Sigmoid colon (tissue), 7 donors: Measurements from ENCODE around the gene CPEB3. TPM values are rescaled to one million over a fixed set of nuclear protein-coding genes. Genes with fewer than 3 reads are reported as not detected.

ENCODE experiments used
- DNase-seq: peaks from one replicate; pipeline ENCODE4 v3.0.0-alpha.2; 2019
- H3K27ac ChIP-seq, 4 donors: fragments of 200-600 bp; sonication (generic); one replicate each; pipeline ENCODE4 v1.5.1; 2016 to 2019; ENCODE audit warnings: mild to moderate bottlenecking in 1 of 4
- H3K27me3 ChIP-seq, 3 donors: fragments of 200-600 bp; sonication (generic); one replicate each; pipeline ENCODE4 v1.5.1; 2019; ENCODE audit warnings: mild to moderate bottlenecking in 1 of 3
- H3K36me3 ChIP-seq, 4 donors: fragments of 200-600 bp; sonication (generic); one replicate each; pipeline ENCODE4 v1.5.1; 2016 to 2019
- H3K4me1 ChIP-seq, 4 donors: fragments of 200-600 bp; sonication (generic); one replicate each; pipeline ENCODE4 v1.5.1; 2017 to 2019
- H3K4me3 ChIP-seq, 4 donors: fragments of 200-600 bp; sonication (generic); one replicate each; pipeline ENCODE4 v1.5.1; 2017 to 2019; ENCODE audit warnings: mild to moderate bottlenecking in 2 of 4, moderate library complexity in 1 of 4
- H3K9me3 ChIP-seq, 4 donors: fragments of 200-600 bp in 3 of 4; sonication (generic) in 3 of 4; one replicate each; pipeline versions ENCODE4 v1.5.1 to v1.6.1; 2013 to 2019
- EP300 ChIP-seq, 4 donors: sonication (generic); formaldehyde crosslinking; IDR thresholded peaks; one replicate each; pipeline ENCODE4 v1.6.1; 2017; ENCODE audit warnings: antibody characterized with exemption in 4 of 4
- POLR2A ChIP-seq, 2 donors: fragments of 450-650 bp; IDR thresholded peaks; one replicate each; pipeline ENCODE4 v1.6.1; 2016; ENCODE audit warnings: antibody characterized with exemption in 2 of 2, mild to moderate bottlenecking in 2 of 2, moderate library complexity in 2 of 2
- POLR2AphosphoS5 ChIP-seq, 4 donors: sonication (generic); formaldehyde crosslinking; IDR thresholded peaks; one replicate each; pipeline ENCODE4 v1.6.1; 2017; ENCODE audit warnings: antibody characterized with exemption in 4 of 4
- WGBS, 2 donors: extraction: QIAGEN DNeasy Blood & Tissue Kit; methylation state at CpG; one replicate each; pipeline ENCODE4 v1.1.7; 2013; 5-methylcytosine and 5-hydroxymethylcytosine counted together
- intact Hi-C: fragments of 100-400 bp; cut with DNase I; formaldehyde crosslinking; loops from one replicate; pipeline ENCODE4 v1.15.1; 2023
- polyA plus RNA-seq, 3 donors: library from polyadenylated mRNA; stranded (reverse); fragments of 200-250 nt; gene quantifications; one replicate each; pipeline ENCODE4 v1.2.3, GENCODE V29; 2013
- total RNA-seq, 4 donors: library from RNA; depleted of rRNA; stranded (reverse); fragments of >200 nt; gene quantifications; one replicate each; pipeline ENCODE4 v1.1.0, GENCODE V29; 2016
- TF ChIP-seq, protein P1 (sequence below), 4 experiments: fragments of 450-650 bp in 3 of 4; fragments of 200-600 bp in 1 of 4; IDR thresholded peaks; one replicate each; pipeline ENCODE4 v1.5.1; 2016 to 2019; ENCODE audit warnings: antibody characterized with exemption in 4 of 4, mild to moderate bottlenecking in 3 of 4, moderate library complexity in 2 of 4
- donor health status: healthy with polysubstance abuse.
- donor health status: Bipolar disorder and iron deficiency.
- donor health status: healthy.

CPEB3 gene
- total and polyA plus RNA-seq, 7 donors, result 1.6 to 7.7 (median 6.6) TPM

DNA sequence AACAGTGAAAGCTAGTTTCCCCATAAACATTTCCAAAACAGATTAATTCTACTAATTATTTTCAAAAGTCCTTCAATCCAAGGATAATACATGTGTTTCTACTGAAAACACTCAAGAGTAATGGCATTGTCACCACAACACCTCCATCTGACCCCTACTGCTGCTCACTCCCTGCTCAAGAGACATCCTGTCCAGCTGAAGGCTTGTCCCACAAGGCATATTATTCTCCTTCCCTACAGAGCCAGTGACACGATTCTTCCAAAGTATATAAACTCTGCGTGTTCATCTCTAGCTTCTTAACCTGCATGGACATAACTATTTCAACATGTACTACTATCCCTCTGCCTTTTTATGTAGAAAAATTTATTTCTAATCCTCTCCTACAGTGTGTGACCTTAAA, 182.1 kb downstream of the CPEB3 start:
- Histone ChIP-seq H3K27ac (no peak overlapping the region), H3K9me3 (no peaks in the 10 kb centered on the region), H3K4me1 (peaks cover 0 to 10% (median 4%) of the 10 kb centered on the region in 4 donors), H3K27me3 (no peaks in the 10 kb centered on the region), H3K4me3 (no peak overlapping the region), H3K36me3 (peaks cover 0 to 10% (median 0%) of the 10 kb centered on the region in 4 donors)
- DNase-seq, result no peak
- TF ChIP-seq, protein P1, sequence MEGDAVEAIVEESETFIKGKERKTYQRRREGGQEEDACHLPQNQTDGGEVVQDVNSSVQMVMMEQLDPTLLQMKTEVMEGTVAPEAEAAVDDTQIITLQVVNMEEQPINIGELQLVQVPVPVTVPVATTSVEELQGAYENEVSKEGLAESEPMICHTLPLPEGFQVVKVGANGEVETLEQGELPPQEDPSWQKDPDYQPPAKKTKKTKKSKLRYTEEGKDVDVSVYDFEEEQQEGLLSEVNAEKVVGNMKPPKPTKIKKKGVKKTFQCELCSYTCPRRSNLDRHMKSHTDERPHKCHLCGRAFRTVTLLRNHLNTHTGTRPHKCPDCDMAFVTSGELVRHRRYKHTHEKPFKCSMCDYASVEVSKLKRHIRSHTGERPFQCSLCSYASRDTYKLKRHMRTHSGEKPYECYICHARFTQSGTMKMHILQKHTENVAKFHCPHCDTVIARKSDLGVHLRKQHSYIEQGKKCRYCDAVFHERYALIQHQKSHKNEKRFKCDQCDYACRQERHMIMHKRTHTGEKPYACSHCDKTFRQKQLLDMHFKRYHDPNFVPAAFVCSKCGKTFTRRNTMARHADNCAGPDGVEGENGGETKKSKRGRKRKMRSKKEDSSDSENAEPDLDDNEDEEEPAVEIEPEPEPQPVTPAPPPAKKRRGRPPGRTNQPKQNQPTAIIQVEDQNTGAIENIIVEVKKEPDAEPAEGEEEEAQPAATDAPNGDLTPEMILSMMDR (IDR thresholded peaks at IDR 0.05), result no peak
- TF ChIP-seq EP300 (IDR thresholded peaks at IDR 0.05) (no peak), POLR2A (IDR thresholded peaks at IDR 0.05) (no peak), POLR2AphosphoS5 (IDR thresholded peaks at IDR 0.05) (no peak)
- 95 to 97% methylated on average over 2 of the region's 2 CpGs for WGBS, 2 donors
- intact Hi-C loops, result no loop called here

DNA sequence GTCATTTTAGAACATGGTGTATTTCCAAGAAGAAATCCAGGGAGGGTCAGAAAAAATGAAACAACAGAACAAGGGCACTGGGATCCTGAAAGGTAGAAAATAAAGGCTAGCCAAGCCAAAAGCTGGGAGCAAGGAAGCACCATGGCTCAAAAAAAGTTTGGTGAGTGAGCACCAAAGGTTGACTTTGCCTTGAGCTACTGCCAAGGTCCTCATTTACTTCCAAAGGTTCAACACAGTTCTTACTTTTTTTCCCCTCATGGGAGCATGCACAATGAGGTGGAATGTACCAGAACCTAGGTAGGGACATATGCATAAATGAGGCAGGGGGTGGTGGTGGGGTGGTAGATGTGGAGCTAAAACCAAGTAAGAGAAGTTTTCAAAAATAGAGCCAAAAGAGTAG, 182.8 kb downstream of the CPEB3 start:
- TF ChIP-seq POLR2A (IDR thresholded peaks at IDR 0.05) (no peak), POLR2AphosphoS5 (IDR thresholded peaks at IDR 0.05) (no peak), EP300 (IDR thresholded peaks at IDR 0.05) (no peak)
- TF ChIP-seq, protein P1 (IDR thresholded peaks at IDR 0.05), result no peak
- H3K36me3 ChIP-seq, result peaks cover 0 to 10% (median 0%) of the 10 kb centered on the region in 4 donors
- DNase-seq, result no peak
- H3K9me3 ChIP-seq, result no peaks in the 10 kb centered on the region
- H3K4me3 ChIP-seq, result no peak overlapping the region
- intact Hi-C loops, result no loop called here
- no peak overlapping the region for H3K27ac ChIP-seq
- H3K4me1 ChIP-seq, result peaks cover 0 to 15% (median 7%) of the 10 kb centered on the region in 4 donors
- H3K27me3 ChIP-seq, result no peaks in the 10 kb centered on the region

GRCh38 chr10:92103376-92104090, 187.3 kb downstream of the CPEB3 start:
- WGBS, 2 donors, result 83 to 88% methylated on average over 2 of the region's 2 CpGs

GRCh38 chr10:92102601-92103213, 188.2 kb downstream of the CPEB3 start:
- DNase-seq, result no peak
- Histone ChIP-seq H3K36me3 (no peaks in the 10 kb centered on the region), H3K4me1 (peaks cover 0 to 28% (median 15%) of the 10 kb centered on the region in 4 donors), H3K4me3 (no peak overlapping the region), H3K9me3 (no peaks in the 10 kb centered on the region), H3K27me3 (no peaks in the 10 kb centered on the region), H3K27ac (peak overlapping the region in 1 of 4 donors; percentile 35)
- 80 to 89% methylated on average over 4 of the region's 4 CpGs for WGBS, 2 donors
- intact Hi-C loops, result no loop called here
- TF ChIP-seq, protein P1 (IDR thresholded peaks at IDR 0.05), result no peak
- TF ChIP-seq POLR2A (IDR thresholded peaks at IDR 0.05), result no peak
- no peak for TF ChIP-seq EP300 (IDR thresholded peaks at IDR 0.05)
- no peak for TF ChIP-seq POLR2AphosphoS5 (IDR thresholded peaks at IDR 0.05)

More at GRCh38 chr10:92103376-92104090, 187.3 kb downstream of the CPEB3 start:
- TF ChIP-seq POLR2A (IDR thresholded peaks at IDR 0.05) (no peak), EP300 (IDR thresholded peaks at IDR 0.05) (no peak)
- TF ChIP-seq, protein P1 (IDR thresholded peaks at IDR 0.05), result no peak
- peak overlapping the region in 1 of 4 donors; percentile 35 for H3K27ac ChIP-seq
- H3K9me3 ChIP-seq, result no peaks in the 10 kb centered on the region
- no peak for DNase-seq
- intact Hi-C loops, result no loop called here
- H3K36me3 ChIP-seq, result no peaks in the 10 kb centered on the region
- H3K4me1 ChIP-seq, result peaks cover 0 to 28% (median 15%) of the 10 kb centered on the region in 4 donors
- H3K4me3 ChIP-seq, result no peak overlapping the region
- no peaks in the 10 kb centered on the region for H3K27me3 ChIP-seq
